HCT116 (cell line): ENCODE measurements around the gene GTF2H2C. TPM values are rescaled to one million over a fixed set of nuclear protein-coding genes. Genes with fewer than 3 reads are reported as not detected.
"Not testable (repeated sequence)": the region's sequence is repeated elsewhere in the genome, so short reads cannot be mapped to it uniquely, and the experiment has no call there.

ENCODE experiments used
- ATAC-seq: fragments of 200-7000 bp; cut with Tn5 transposase; 2 replicates; pipeline ENCODE4 v1.9.1; 2020; ENCODE audit warnings: mild to moderate bottlenecking, moderate library complexity
- BruUV-seq: library from RNA; stranded (reverse); fragments of 400-500 nt; replicated peaks from 2 replicates; lab custom pipeline; 2021; lab: Mats Ljungman, UMichigan
- CTCF ChIA-PET: fragments of 300-600 bp; sonication (Branson Sonifier 250); formaldehyde crosslinking; loops from one replicate; lab custom pipeline; 2021; ENCODE audit warnings: antibody characterized with exemption; lab: Charles Lee
- POLR2A ChIA-PET: fragments of 300-600, 350-600 bp; sonication (Branson Sonifier 250); formaldehyde crosslinking; loops from one replicate; lab custom pipeline; 2021; ENCODE audit warnings: antibody characterized with exemption; lab: Charles Lee
- RAD21 ChIA-PET, 2 experiments: fragments of 300-600 bp; sonication (Branson Sonifier 250); formaldehyde crosslinking; loops; one replicate each; lab custom pipeline; 2023; ENCODE audit warnings: low total read pairs in 2 of 2; ENCODE audit not compliant: uncharacterized antibody in 2 of 2, unreplicated experiment in 2 of 2, low non-redundant PET in 1 of 2; lab: Charles Lee
- DNase-seq: peaks from one replicate; pipeline ENCODE4 v3.0.0-alpha.2; 2010; ENCODE audit warnings: low read depth, low spot score
- H2AFZ ChIP-seq: fragments of 200-600 bp; shearing (Covaris generic), sonication (generic); 2 replicates; pipeline ENCODE4 v1.6.1; 2017; ENCODE audit warnings: low read depth, mixed run types, mixed read lengths, antibody characterized with exemption, low read length; ENCODE audit not compliant: poor library complexity, severe bottlenecking
- H3K27ac ChIP-seq: 2 replicates; pipeline ENCODE4 v1.5.1; 2012; ENCODE audit warnings: low read depth, low read length
- H3K27me3 ChIP-seq: fragments of 200-600 bp; sonication (generic); 2 replicates; pipeline ENCODE4 v1.6.1; 2016; ENCODE audit warnings: mixed run types, low read length, mixed read lengths; ENCODE audit not compliant: insufficient read depth
- H3K36me3 ChIP-seq, 2 experiments: fragments of 200-500 bp in 1 of 2; fragments of 200-600 bp in 1 of 2; sonication (Bioruptor generic) in 1 of 2; sonication (generic) in 1 of 2; 2 replicates each; pipeline versions ENCODE4 v1.5.1 to v1.6.1; 2014 to 2016; ENCODE audit warnings: low read length in 2 of 2, inconsistent platforms in 1 of 2, mixed read lengths in 1 of 2, mixed run types in 1 of 2; ENCODE audit not compliant: insufficient read depth in 2 of 2, control insufficient read depth in 1 of 2
- H3K4me1 ChIP-seq, 2 experiments: fragments of 200-600 bp in 1 of 2; sonication (generic) in 1 of 2; 2 replicates each; pipeline versions ENCODE4 v1.5.1 to v1.6.1; 2012 to 2017; ENCODE audit warnings: low read length in 2 of 2, inconsistent platforms in 1 of 2, mild to moderate bottlenecking in 1 of 2, mixed read lengths in 1 of 2, mixed run types in 1 of 2, moderate library complexity in 1 of 2; ENCODE audit not compliant: insufficient read depth in 2 of 2, control insufficient read depth in 1 of 2
- H3K4me2 ChIP-seq: fragments of 200-600 bp; sonication (generic); 2 replicates; pipeline ENCODE4 v1.6.1; 2017; ENCODE audit warnings: mixed run types, low read length, mixed read lengths
- H3K4me3 ChIP-seq, 2 experiments: fragments of 200-600 bp in 1 of 2; sonication (generic) in 1 of 2; replicated peaks in 1 of 2; 2 replicates each; pipeline ENCODE4 v1.5.1; 2011 to 2016; ENCODE audit warnings: low read length in 2 of 2, control low read depth in 1 of 2, low read depth in 1 of 2, mild to moderate bottlenecking in 1 of 2, mixed read lengths in 1 of 2, mixed run types in 1 of 2
- H3K79me2 ChIP-seq: fragments of 200-600 bp; sonication (generic); 2 replicates; pipeline ENCODE4 v1.6.1; 2017; ENCODE audit warnings: mild to moderate bottlenecking, mixed run types, low read length, moderate library complexity, mixed read lengths; ENCODE audit not compliant: insufficient read depth
- H3K9ac ChIP-seq: fragments of 200-600 bp; sonication (generic); 2 replicates; pipeline ENCODE4 v1.6.1; 2016; ENCODE audit warnings: low read length, mixed read lengths
- H3K9me2 ChIP-seq: fragments of 200-600 bp; sonication (generic), shearing (Covaris generic); 2 replicates; pipeline ENCODE4 v1.6.1; 2017; ENCODE audit warnings: mixed run types, mild to moderate bottlenecking, moderate library complexity; ENCODE audit not compliant: insufficient read depth
- H3K9me3 ChIP-seq, 2 experiments: fragments of 200-500 bp in 1 of 2; fragments of 200-600 bp in 1 of 2; sonication (Bioruptor generic) in 1 of 2; sonication (generic) in 1 of 2; 2 replicates each; pipeline ENCODE4 v1.6.1; 2014 to 2017; ENCODE audit warnings: low read length in 2 of 2, mixed read lengths in 2 of 2, inconsistent platforms in 1 of 2, low read depth in 1 of 2, mild to moderate bottlenecking in 1 of 2, mixed run types in 1 of 2, moderate library complexity in 1 of 2; ENCODE audit not compliant: control insufficient read depth in 1 of 2, insufficient read depth in 1 of 2
- H4K20me1 ChIP-seq: fragments of 200-600 bp; sonication (generic), shearing (Covaris generic); 2 replicates; pipeline ENCODE4 v1.6.1; 2017; ENCODE audit warnings: mixed run types, mild to moderate bottlenecking, moderate library complexity; ENCODE audit not compliant: insufficient read depth
- intact Hi-C: fragments of 100-400 bp; cut with micrococcal nuclease; formaldehyde crosslinking; loops from 2 replicates; pipeline ENCODE4 v1.10.0; 2022
- total RNA-seq: library from RNA; stranded (reverse); gene quantifications from one replicate; pipeline ENCODE4 v1.2.1, GENCODE V29; 2021; ENCODE audit not compliant: unreplicated experiment

The GTF2H2C gene
- total RNA-seq, 1 experiment from 2014 or later = 65.2 TPM

- H3K4me1 ChIP-seq, H2AFZ ChIP-seq, ATAC-seq, H3K4me2 ChIP-seq, RAD21 ChIA-PET, intact Hi-C loops, POLR2A ChIA-PET, H3K36me3 ChIP-seq, H3K4me3 ChIP-seq, H4K20me1 ChIP-seq, CTCF ChIA-PET, BruUV-seq, DNase-seq, H3K9me3 ChIP-seq, H3K9me2 ChIP-seq, H3K79me2 ChIP-seq, H3K9ac ChIP-seq, H3K27ac ChIP-seq, H3K27me3 ChIP-seq: not testable (repeated sequence)
These were observed 21.3 kb upstream of the GTF2H2C start for GRCh38 chr5:69538735-69539134.

GRCh38 chr5:69541347-69541746, 18.6 kb upstream of the GTF2H2C start:
- CTCF ChIA-PET, intact Hi-C loops, H3K4me2 ChIP-seq, H3K4me3 ChIP-seq, H3K36me3 ChIP-seq, H3K9ac ChIP-seq, ATAC-seq, H3K4me1 ChIP-seq, H3K27me3 ChIP-seq, H4K20me1 ChIP-seq, POLR2A ChIA-PET, H3K9me2 ChIP-seq, H3K9me3 ChIP-seq, H3K79me2 ChIP-seq, RAD21 ChIA-PET, H2AFZ ChIP-seq, H3K27ac ChIP-seq, DNase-seq, BruUV-seq: not testable (repeated sequence)

DNA sequence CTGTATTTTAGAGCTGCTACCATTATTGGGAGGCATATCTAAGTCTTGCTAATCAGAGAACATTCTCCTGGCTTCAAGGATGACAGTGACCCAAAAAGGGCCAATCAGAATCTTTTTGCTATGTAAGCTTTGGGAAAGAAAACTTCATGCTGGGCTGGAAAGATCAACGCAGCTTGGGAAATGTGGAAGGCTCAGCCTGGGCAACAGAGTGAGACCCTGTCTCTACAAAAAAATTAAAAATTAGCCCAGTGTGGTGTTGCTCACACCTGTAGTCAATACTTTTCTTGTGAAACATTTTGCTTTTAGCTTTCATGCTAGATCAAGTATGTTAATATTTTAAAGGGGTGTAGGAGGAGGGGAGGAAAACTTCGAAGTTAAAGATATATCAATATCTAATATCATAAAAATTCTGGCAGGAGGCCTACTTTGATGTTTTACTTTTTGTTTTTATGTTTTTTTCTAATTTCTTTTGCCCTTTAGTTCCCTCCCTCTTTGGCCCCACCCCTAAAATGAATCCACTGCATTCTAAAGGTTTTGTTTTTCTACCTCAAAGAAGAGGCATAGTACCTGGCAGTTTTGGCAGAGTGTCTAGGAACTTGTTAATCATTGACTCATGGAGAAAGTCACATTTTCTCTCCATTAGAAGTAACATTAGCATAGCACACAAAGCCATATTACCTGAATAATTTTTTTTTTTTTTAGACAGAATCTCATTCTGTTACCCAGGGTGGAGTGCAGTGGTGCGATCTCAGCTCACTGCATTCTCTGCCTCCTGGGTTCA, 17.0 kb upstream of the GTF2H2C start:
- BruUV-seq, H2AFZ ChIP-seq, H3K27ac ChIP-seq, H3K4me3 ChIP-seq, CTCF ChIA-PET, POLR2A ChIA-PET, H3K4me1 ChIP-seq, H3K9ac ChIP-seq, H3K4me2 ChIP-seq, H3K79me2 ChIP-seq, ATAC-seq, intact Hi-C loops, DNase-seq, H3K27me3 ChIP-seq, H3K36me3 ChIP-seq, H4K20me1 ChIP-seq, H3K9me2 ChIP-seq, RAD21 ChIA-PET, H3K9me3 ChIP-seq: not testable (repeated sequence)

DNA sequence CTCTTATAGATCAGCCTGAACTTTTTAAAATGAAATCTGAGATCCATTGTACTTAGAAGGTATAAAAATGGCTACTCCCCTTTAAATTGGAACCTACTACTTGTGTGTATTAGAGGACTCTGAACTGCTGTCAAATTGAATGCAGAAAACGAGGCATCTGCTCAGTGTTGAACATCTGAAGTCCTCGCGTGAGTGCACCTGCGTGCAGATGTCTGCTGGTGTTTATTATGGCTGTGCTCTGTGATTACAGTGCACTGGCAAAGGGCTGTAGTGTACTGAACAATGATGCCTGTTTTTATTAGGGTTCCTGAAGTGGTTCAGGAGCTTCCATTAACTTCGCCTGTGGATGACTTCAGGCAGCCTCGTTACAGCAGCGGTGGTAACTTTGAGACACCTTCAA, 15.4 kb upstream of the GTF2H2C start:
- H3K27ac ChIP-seq, H3K27me3 ChIP-seq, BruUV-seq, H3K4me3 ChIP-seq, H4K20me1 ChIP-seq, ATAC-seq, CTCF ChIA-PET, H3K9ac ChIP-seq, H3K9me2 ChIP-seq, H3K4me2 ChIP-seq, H3K36me3 ChIP-seq, H2AFZ ChIP-seq, intact Hi-C loops, H3K79me2 ChIP-seq, H3K9me3 ChIP-seq, DNase-seq, H3K4me1 ChIP-seq, RAD21 ChIA-PET, POLR2A ChIA-PET: not testable (repeated sequence)
